ENCODE results near the gene CDK5R2.
"Not testable (repeated sequence)": the region's sequence is repeated elsewhere in the genome, so short reads cannot be mapped to it uniquely, and the experiment has no call there.

Gene CDK5R2

DNA sequence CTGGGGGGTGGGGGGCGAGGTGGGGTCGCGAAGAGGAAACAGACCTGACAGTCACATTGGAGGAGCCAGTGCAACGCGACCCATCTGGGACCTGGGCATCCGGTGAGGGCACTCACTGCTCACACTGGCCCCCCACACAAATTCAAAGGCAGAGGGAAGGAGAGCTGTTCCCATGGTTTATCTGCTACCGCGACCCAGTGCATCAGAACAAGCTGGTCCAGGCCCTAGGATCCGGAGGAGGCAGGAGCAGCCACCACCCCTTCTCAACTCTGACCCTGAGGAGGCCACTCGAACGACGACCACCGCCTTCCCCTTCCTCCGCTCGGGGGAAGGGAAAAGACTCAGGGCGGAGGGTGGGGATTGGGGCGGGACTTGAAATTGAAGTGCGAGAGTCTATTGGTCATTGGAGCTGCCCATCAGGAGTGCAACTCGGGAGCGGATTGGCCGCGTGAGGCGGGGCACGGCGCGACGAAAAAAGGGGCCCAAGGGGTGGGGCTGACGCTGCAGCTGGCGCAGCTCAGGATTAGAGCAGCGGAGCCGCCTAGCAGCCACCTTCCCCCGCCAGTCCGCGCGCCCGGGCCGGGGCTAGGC, at the start of gene CDK5R2:
Gene CDK5R2, plus strand, starts transcription at position 526 of the 591 bp plus-strand sequence. CDS start 155 bp downstream, outside the sequence.
- Histone ChIP-seq H3K9me3 (ENCODE audit: control insufficient read depth in 1 of 2, low read length in 2 of 2) (no peaks in the 10 kb centered on the region), H3K27me3 (ENCODE audit: control insufficient read depth in 1 of 2, insufficient read depth in 2 of 2, low read length in 2 of 2) (peaks cover 51 to 59% of the 10 kb centered on the region in 2 donors), H3K9ac (ENCODE audit: low read depth in 1 of 2, low read length in 2 of 2) (no peak within 1 kb of the TSS), H3K36me3 (ENCODE audit: control insufficient read depth in 1 of 2, insufficient read depth in 2 of 2, low read length in 2 of 2) (no peaks in the 10 kb centered on the region), H3K4me3 (ENCODE audit: low read depth in 1 of 2, low read length in 2 of 2) (peak within 1 kb of the TSS; percentile 35 to 61), H3K4me1 (ENCODE audit: control insufficient read depth in 1 of 2, insufficient read depth in 2 of 2, low read length in 2 of 2) (peaks cover 0 to 9% of the 10 kb centered on the region in 2 donors), H3K27ac (ENCODE audit: low read depth, low read length) (no peak within 1 kb of the TSS)

- H3K9ac ChIP-seq (ENCODE audit: low read depth in 1 of 2, low read length in 2 of 2) = no peak overlapping the region
- no peaks in the 10 kb centered on the region for H3K9me3 ChIP-seq (ENCODE audit: control insufficient read depth in 1 of 2, low read length in 2 of 2)
- no peaks in the 10 kb centered on the region for H3K36me3 ChIP-seq (ENCODE audit: control insufficient read depth in 1 of 2, insufficient read depth in 2 of 2, low read length in 2 of 2)
- peaks cover 0 to 5% of the 10 kb centered on the region in 2 donors for H3K27me3 ChIP-seq (ENCODE audit: control insufficient read depth in 1 of 2, insufficient read depth in 2 of 2, low read length in 2 of 2)
- H3K27ac ChIP-seq (ENCODE audit: low read depth, low read length) = no peak overlapping the region
- no peak overlapping the region for H3K4me3 ChIP-seq (ENCODE audit: low read depth in 1 of 2, low read length in 2 of 2)
- peaks cover 7 to 16% of the 10 kb centered on the region in 2 donors for H3K4me1 ChIP-seq (ENCODE audit: control insufficient read depth in 1 of 2, insufficient read depth in 2 of 2, low read length in 2 of 2)
Observed at GRCh38 chr2:218910741-218911140, 48.7 kb upstream of the CDK5R2 start.

- no peaks in the 10 kb centered on the region for H3K27me3 ChIP-seq (ENCODE audit: control insufficient read depth in 1 of 2, insufficient read depth in 2 of 2, low read length in 2 of 2)
- no peaks in the 10 kb centered on the region for H3K36me3 ChIP-seq (ENCODE audit: control insufficient read depth in 1 of 2, insufficient read depth in 2 of 2, low read length in 2 of 2)
- H3K27ac ChIP-seq (ENCODE audit: low read depth, low read length) = no peak overlapping the region
- peaks cover 0 to 5% of the 10 kb centered on the region in 2 donors for H3K9me3 ChIP-seq (ENCODE audit: control insufficient read depth in 1 of 2, low read length in 2 of 2)
- H3K9ac ChIP-seq (ENCODE audit: low read depth in 1 of 2, low read length in 2 of 2) = no peak overlapping the region
- H3K4me1 ChIP-seq (ENCODE audit: control insufficient read depth in 1 of 2, insufficient read depth in 2 of 2, low read length in 2 of 2) = no peaks in the 10 kb centered on the region
- H3K4me3 ChIP-seq (ENCODE audit: low read depth in 1 of 2, low read length in 2 of 2) = no peak overlapping the region
Observed at GRCh38 chr2:218920504-218920903, 39.0 kb upstream of the CDK5R2 start.

GRCh38 chr2:218924757-218925156, 34.7 kb upstream of the CDK5R2 start:
- H3K27me3 ChIP-seq (ENCODE audit: control insufficient read depth in 1 of 2, insufficient read depth in 2 of 2, low read length in 2 of 2) = peaks cover 3 to 6% of the 10 kb centered on the region in 2 donors
- H3K9ac ChIP-seq (ENCODE audit: low read depth in 1 of 2, low read length in 2 of 2) = no peak overlapping the region
- H3K27ac ChIP-seq (ENCODE audit: low read depth, low read length) = no peak overlapping the region
- H3K9me3 ChIP-seq (ENCODE audit: control insufficient read depth in 1 of 2, low read length in 2 of 2) = peaks cover 0 to 5% of the 10 kb centered on the region in 2 donors
- H3K4me3 ChIP-seq (ENCODE audit: low read depth in 1 of 2, low read length in 2 of 2) = no peak overlapping the region
- no peaks in the 10 kb centered on the region for H3K36me3 ChIP-seq (ENCODE audit: control insufficient read depth in 1 of 2, insufficient read depth in 2 of 2, low read length in 2 of 2)
- no peaks in the 10 kb centered on the region for H3K4me1 ChIP-seq (ENCODE audit: control insufficient read depth in 1 of 2, insufficient read depth in 2 of 2, low read length in 2 of 2)

- Histone ChIP-seq H3K36me3 (ENCODE audit: control insufficient read depth in 1 of 2, insufficient read depth in 2 of 2, low read length in 2 of 2) (no peaks in the 10 kb centered on the region), H3K4me3 (ENCODE audit: low read depth in 1 of 2, low read length in 2 of 2) (no peak overlapping the region), H3K27ac (ENCODE audit: low read depth, low read length) (no peak overlapping the region), H3K4me1 (ENCODE audit: control insufficient read depth in 1 of 2, insufficient read depth in 2 of 2, low read length in 2 of 2) (no peaks in the 10 kb centered on the region), H3K9ac (ENCODE audit: low read depth in 1 of 2, low read length in 2 of 2) (no peak overlapping the region), H3K27me3 (ENCODE audit: control insufficient read depth in 1 of 2, insufficient read depth in 2 of 2, low read length in 2 of 2) (peaks cover 3 to 6% of the 10 kb centered on the region in 2 donors), H3K9me3 (ENCODE audit: control insufficient read depth in 1 of 2, low read length in 2 of 2) (peaks cover 0 to 5% of the 10 kb centered on the region in 2 donors)
Observed at GRCh38 chr2:218925434-218925833, 34.0 kb upstream of the CDK5R2 start.

DNA sequence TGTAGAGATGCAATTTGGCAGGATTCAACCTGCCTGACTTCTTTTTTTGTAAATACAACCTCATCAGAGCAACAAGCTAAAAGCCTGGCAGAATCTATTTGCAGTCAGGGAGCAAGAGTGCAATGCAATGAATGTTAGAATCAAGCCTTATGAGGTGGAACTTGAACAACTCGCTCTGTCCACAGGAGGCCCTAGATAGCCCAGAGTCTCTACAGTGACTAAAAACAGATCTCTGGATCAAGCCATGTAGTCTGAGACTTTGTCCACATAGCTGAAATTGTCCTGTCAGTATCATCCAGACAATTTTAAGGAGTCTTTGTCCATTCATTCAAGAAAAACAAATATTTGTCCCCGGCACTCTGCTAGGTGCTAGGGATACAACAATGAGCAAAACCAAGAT, 32.0 kb upstream of the CDK5R2 start:
- Histone ChIP-seq H3K9me3 (ENCODE audit: control insufficient read depth in 1 of 2, low read length in 2 of 2) (peaks cover 0 to 5% of the 10 kb centered on the region in 2 donors), H3K36me3 (ENCODE audit: control insufficient read depth in 1 of 2, insufficient read depth in 2 of 2, low read length in 2 of 2) (no peaks in the 10 kb centered on the region), H3K4me3 (ENCODE audit: low read depth in 1 of 2, low read length in 2 of 2) (no peak overlapping the region), H3K27me3 (ENCODE audit: control insufficient read depth in 1 of 2, insufficient read depth in 2 of 2, low read length in 2 of 2) (peaks cover 3 to 6% of the 10 kb centered on the region in 2 donors), H3K9ac (ENCODE audit: low read depth in 1 of 2, low read length in 2 of 2) (no peak overlapping the region), H3K27ac (ENCODE audit: low read depth, low read length) (no peak overlapping the region), H3K4me1 (ENCODE audit: control insufficient read depth in 1 of 2, insufficient read depth in 2 of 2, low read length in 2 of 2) (no peaks in the 10 kb centered on the region)

GRCh38 chr2:218927876-218928275, 31.6 kb upstream of the CDK5R2 start:
- Histone ChIP-seq H3K9me3 (ENCODE audit: control insufficient read depth in 1 of 2, low read length in 2 of 2) (peaks cover 0 to 5% of the 10 kb centered on the region in 2 donors), H3K9ac (ENCODE audit: low read depth in 1 of 2, low read length in 2 of 2) (no peak overlapping the region), H3K27me3 (ENCODE audit: control insufficient read depth in 1 of 2, insufficient read depth in 2 of 2, low read length in 2 of 2) (peaks cover 3 to 6% of the 10 kb centered on the region in 2 donors), H3K36me3 (ENCODE audit: control insufficient read depth in 1 of 2, insufficient read depth in 2 of 2, low read length in 2 of 2) (no peaks in the 10 kb centered on the region), H3K4me3 (ENCODE audit: low read depth in 1 of 2, low read length in 2 of 2) (no peak overlapping the region), H3K4me1 (ENCODE audit: control insufficient read depth in 1 of 2, insufficient read depth in 2 of 2, low read length in 2 of 2) (no peaks in the 10 kb centered on the region), H3K27ac (ENCODE audit: low read depth, low read length) (no peak overlapping the region)

DNA sequence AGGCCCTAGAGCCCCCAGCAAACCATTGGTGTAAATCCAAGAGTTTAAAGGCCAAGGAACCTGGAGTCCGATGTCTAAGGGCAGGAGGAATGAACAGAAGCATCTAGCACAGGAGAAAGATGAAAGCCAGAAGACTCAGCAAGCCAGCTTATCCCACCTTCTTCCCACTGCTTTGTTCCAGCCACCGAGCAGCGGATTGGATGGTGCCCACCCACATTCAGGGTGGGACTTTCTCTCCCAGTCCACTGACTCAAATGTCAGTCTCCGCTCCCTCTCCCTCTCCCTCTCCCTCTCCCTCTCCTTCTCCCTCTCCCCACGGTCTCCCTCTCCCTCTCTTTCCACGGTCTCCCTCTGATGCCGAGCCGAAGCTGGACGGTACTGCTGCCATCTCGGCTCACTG, 29.0 kb upstream of the CDK5R2 start:
- not testable (repeated sequence) for H3K27me3 ChIP-seq (ENCODE audit: control insufficient read depth in 1 of 2, insufficient read depth in 2 of 2, low read length in 2 of 2); H3K4me1 ChIP-seq (ENCODE audit: control insufficient read depth in 1 of 2, insufficient read depth in 2 of 2, low read length in 2 of 2); H3K4me3 ChIP-seq (ENCODE audit: low read depth in 1 of 2, low read length in 2 of 2); H3K27ac ChIP-seq (ENCODE audit: low read depth, low read length); H3K9me3 ChIP-seq (ENCODE audit: control insufficient read depth in 1 of 2, low read length in 2 of 2); H3K36me3 ChIP-seq (ENCODE audit: control insufficient read depth in 1 of 2, insufficient read depth in 2 of 2, low read length in 2 of 2); H3K9ac ChIP-seq (ENCODE audit: low read depth in 1 of 2, low read length in 2 of 2)

GRCh38 chr2:218931751-218932150, 27.7 kb upstream of the CDK5R2 start:
- not testable (repeated sequence) for H3K36me3 ChIP-seq (ENCODE audit: control insufficient read depth in 1 of 2, insufficient read depth in 2 of 2, low read length in 2 of 2); H3K4me1 ChIP-seq (ENCODE audit: control insufficient read depth in 1 of 2, insufficient read depth in 2 of 2, low read length in 2 of 2); H3K9me3 ChIP-seq (ENCODE audit: control insufficient read depth in 1 of 2, low read length in 2 of 2); H3K27me3 ChIP-seq (ENCODE audit: control insufficient read depth in 1 of 2, insufficient read depth in 2 of 2, low read length in 2 of 2); H3K27ac ChIP-seq (ENCODE audit: low read depth, low read length); H3K9ac ChIP-seq (ENCODE audit: low read depth in 1 of 2, low read length in 2 of 2); H3K4me3 ChIP-seq (ENCODE audit: low read depth in 1 of 2, low read length in 2 of 2)

- Histone ChIP-seq H3K27ac (ENCODE audit: low read depth, low read length) (no peak overlapping the region), H3K4me3 (ENCODE audit: low read depth in 1 of 2, low read length in 2 of 2) (no peak overlapping the region), H3K9ac (ENCODE audit: low read depth in 1 of 2, low read length in 2 of 2) (no peak overlapping the region), H3K27me3 (ENCODE audit: control insufficient read depth in 1 of 2, insufficient read depth in 2 of 2, low read length in 2 of 2) (peaks cover 8 to 16% of the 10 kb centered on the region in 2 donors), H3K36me3 (ENCODE audit: control insufficient read depth in 1 of 2, insufficient read depth in 2 of 2, low read length in 2 of 2) (no peaks in the 10 kb centered on the region), H3K4me1 (ENCODE audit: control insufficient read depth in 1 of 2, insufficient read depth in 2 of 2, low read length in 2 of 2) (no peaks in the 10 kb centered on the region), H3K9me3 (ENCODE audit: control insufficient read depth in 1 of 2, low read length in 2 of 2) (no peaks in the 10 kb centered on the region)
Observed at GRCh38 chr2:218944759-218945404, 14.6 kb upstream of the CDK5R2 start.
